SK-N-SH (cell line): Measurements from ENCODE around the gene RET.

Experiments
- CHD2 ChIP-seq: fragments of 150-350 bp; IDR thresholded peaks from 2 replicates; pipeline ENCODE4 v1.6.1; 2018; ENCODE audit warnings: low read length; ENCODE audit not compliant: partially characterized antibody
- EP300 ChIP-seq, 2 experiments: IDR thresholded peaks; 2 replicates each; pipeline versions ENCODE4 v1.4.0 to v1.6.1; 2012; ENCODE audit warnings: borderline replicate concordance in 1 of 2, low read depth in 1 of 2, low read length in 1 of 2
- EZH2phosphoT487 ChIP-seq: fragments of 200-600 bp; sonication (generic); IDR thresholded peaks from 2 replicates; pipeline ENCODE4 v1.6.1; 2017; ENCODE audit warnings: low read depth, mixed run types, mild to moderate bottlenecking, antibody characterized with exemption, moderate library complexity, borderline replicate concordance
- SIN3A ChIP-seq: IDR thresholded peaks from 2 replicates; pipeline ENCODE4 v1.6.1; 2012; ENCODE audit warnings: low read depth, mild to moderate bottlenecking, low read length, moderate library complexity, borderline replicate concordance
- USF2 ChIP-seq: fragments of 150-350 bp; IDR thresholded peaks from 2 replicates; pipeline ENCODE4 v1.6.1; 2017; ENCODE audit warnings: antibody characterized with exemption, low read length, low read depth, borderline replicate concordance
- TF ChIP-seq, protein P1 (sequence below): fragments of 200-600 bp; sonication (generic); IDR thresholded peaks from 2 replicates; pipeline ENCODE4 v1.6.1; 2017; ENCODE audit warnings: antibody characterized with exemption, mild to moderate bottlenecking, moderate library complexity

GRCh38 chr10:43128958-43129706 is 52.3 kb downstream of the RET start:
- TF ChIP-seq SIN3A = no peak
- TF ChIP-seq EZH2phosphoT487 = no peak
- TF ChIP-seq EP300 (IDR thresholded peaks at IDR 0.05; ENCODE audit: borderline replicate concordance in 1 of 2, low read depth in 1 of 2, low read length in 1 of 2) = peak in 1 of 2 experiments; percentile 46; a peak in 1 of 4 replicates
- TF ChIP-seq, protein P1, sequence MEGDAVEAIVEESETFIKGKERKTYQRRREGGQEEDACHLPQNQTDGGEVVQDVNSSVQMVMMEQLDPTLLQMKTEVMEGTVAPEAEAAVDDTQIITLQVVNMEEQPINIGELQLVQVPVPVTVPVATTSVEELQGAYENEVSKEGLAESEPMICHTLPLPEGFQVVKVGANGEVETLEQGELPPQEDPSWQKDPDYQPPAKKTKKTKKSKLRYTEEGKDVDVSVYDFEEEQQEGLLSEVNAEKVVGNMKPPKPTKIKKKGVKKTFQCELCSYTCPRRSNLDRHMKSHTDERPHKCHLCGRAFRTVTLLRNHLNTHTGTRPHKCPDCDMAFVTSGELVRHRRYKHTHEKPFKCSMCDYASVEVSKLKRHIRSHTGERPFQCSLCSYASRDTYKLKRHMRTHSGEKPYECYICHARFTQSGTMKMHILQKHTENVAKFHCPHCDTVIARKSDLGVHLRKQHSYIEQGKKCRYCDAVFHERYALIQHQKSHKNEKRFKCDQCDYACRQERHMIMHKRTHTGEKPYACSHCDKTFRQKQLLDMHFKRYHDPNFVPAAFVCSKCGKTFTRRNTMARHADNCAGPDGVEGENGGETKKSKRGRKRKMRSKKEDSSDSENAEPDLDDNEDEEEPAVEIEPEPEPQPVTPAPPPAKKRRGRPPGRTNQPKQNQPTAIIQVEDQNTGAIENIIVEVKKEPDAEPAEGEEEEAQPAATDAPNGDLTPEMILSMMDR = no peak
- TF ChIP-seq USF2 = no peak
- no peak for TF ChIP-seq CHD2
